HG03103 (cell line): ENCODE results near the gene RASA4B.
"Not testable (repeated sequence)": the region's sequence is repeated elsewhere in the genome, so short reads cannot be mapped to it uniquely, and the experiment has no call there.

Source experiments
- ATAC-seq: cut with Tn5 transposase; IDR thresholded peaks from one replicate; pipeline ENCODE4 v1.9.1; 2021; ENCODE audit warnings: low read depth; ENCODE audit not compliant: unreplicated experiment

Gene RASA4B

GRCh38 chr7:102455596-102455995 is 62.0 kb downstream of the RASA4B start:
- ATAC-seq, result no peak

GRCh38 chr7:102454932-102455331 is 62.6 kb downstream of the RASA4B start:
- ATAC-seq, result not testable (repeated sequence)

- no peak for ATAC-seq
These were observed 63.1 kb downstream of the RASA4B start for GRCh38 chr7:102454468-102454867.

- ATAC-seq, result no peak
These were observed 64.3 kb downstream of the RASA4B start for GRCh38 chr7:102453319-102453718.

GRCh38 chr7:102452451-102452850 is 65.1 kb downstream of the RASA4B start:
- no peak for ATAC-seq

- ATAC-seq, result no peak
These were observed 66.1 kb downstream of the RASA4B start for GRCh38 chr7:102451371-102452054.

GRCh38 chr7:102450242-102450641 is 67.3 kb downstream of the RASA4B start:
- ATAC-seq, result no peak

- no peak for ATAC-seq
These were observed 68.4 kb downstream of the RASA4B start for GRCh38 chr7:102449136-102449535.

GRCh38 chr7:102447311-102447710 is 70.3 kb downstream of the RASA4B start:
- no peak for ATAC-seq

GRCh38 chr7:102446387-102447156 is 71.0 kb downstream of the RASA4B start:
- no peak for ATAC-seq

GRCh38 chr7:102445674-102446071 is 71.9 kb downstream of the RASA4B start:
- no peak for ATAC-seq

- peak; percentile 42 for ATAC-seq
These were observed 72.5 kb downstream of the RASA4B start for GRCh38 chr7:102444961-102445673.

GRCh38 chr7:102439963-102440795 is 77.4 kb downstream of the RASA4B start:
- no peak for ATAC-seq

- ATAC-seq, result no peak
These were observed 81.5 kb downstream of the RASA4B start for GRCh38 chr7:102436118-102436517.

GRCh38 chr7:102434039-102434486 is 83.5 kb downstream of the RASA4B start:
- ATAC-seq, result no peak

GRCh38 chr7:102433219-102434038 is 84.1 kb downstream of the RASA4B start, which contains the start of gene ORAI2:
ORAI2 (plus strand) TSS chr7:102433575; CDS start chr7:102438957, 5,382 bp downstream.
- no peak for ATAC-seq
